NCI-H2081 (cell line): ENCODE data around the gene FLII.

ENCODE experiments used
- DNase-seq, 2 experiments: peaks; one replicate each; lab custom pipeline; 2025; lab: John Stamatoyannopoulos, UW

FLII gene

DNA sequence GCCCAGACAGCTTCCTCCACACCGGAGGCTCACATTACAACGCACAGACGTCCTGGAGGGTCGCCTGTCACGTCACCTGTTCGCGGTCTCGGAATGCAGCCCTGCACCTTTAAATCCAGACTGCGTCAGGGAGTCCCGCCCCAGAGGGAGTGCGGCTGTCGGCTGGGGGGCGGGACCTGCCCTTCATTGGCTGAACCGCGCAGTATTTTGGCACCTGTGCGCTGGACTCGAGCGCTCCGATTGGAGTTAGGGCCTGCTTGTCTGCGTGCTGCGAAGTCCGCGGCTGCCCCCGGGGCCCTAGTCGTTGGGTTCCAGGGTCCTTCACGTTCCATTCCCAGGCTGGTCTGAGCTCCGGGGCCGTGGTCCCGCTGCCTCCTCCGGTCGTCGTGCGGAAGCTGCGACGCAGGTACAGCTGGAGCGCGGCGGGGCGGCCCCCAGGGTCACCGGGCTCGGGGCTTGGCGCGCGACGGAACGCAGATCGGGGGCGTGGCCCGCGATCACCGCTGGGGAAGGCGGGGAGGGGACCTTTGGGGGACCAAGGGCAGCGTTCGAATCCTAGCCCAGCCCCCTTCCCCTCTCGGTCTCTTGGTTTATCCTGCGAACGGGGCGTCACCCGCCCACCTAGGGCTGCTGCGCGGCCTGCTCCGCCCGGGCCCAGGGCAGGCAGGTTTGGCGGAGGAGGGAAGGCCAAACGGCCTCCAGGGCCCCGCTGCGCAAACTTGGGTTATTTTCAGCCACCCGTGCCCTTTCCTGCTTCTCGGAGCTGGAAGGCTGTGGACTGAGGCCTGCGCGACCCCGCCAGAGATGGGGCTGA lies 2.0 kb upstream of the FLII start, which contains the start of gene MIEF2:
Gene MIEF2, plus strand, starts transcription at position 331 of the 814 bp plus-strand sequence. CDS start 2,059 bp downstream, outside the sequence.
- peak; percentile 86 to 91 for DNase-seq

DNA sequence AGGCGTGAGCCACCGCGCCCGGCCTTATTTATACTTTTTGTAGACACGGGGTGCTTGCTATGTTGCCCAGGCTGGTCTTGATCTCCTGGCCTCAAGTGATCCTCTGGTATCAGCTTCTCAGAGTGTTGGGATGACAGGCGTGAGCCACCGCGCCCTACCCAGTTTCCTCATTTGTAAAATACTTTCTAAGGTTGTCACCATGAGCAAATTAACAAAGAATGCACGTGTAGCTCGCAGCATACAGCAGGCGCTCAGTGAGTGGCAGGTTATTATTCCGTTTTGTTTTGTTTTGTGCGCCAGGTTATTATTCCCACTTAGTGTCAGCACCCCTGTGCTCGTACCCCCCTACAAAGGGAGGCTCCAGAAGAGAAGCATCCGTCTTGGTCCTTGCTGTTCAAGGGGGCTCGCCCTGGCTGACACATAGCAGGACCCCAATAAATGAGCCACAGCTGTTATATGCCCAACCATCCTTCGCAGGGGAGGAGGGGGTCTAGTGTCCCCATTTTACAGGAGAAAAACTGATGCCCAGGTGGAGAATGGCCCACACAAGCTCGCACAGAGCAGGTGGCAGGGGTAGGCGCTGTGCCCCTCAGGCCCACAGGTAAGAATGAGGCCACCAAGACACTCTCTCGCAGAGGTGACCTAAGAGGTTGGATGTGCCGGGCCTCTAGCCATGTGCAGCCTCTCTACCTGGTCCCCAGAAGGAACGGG lies 1.2 kb upstream of the FLII start:
- DNase-seq = no peak

- DNase-seq = peak in 1 of 2 experiments; percentile 5
Observed at GRCh38 chr17:18257982-18258355, 569 bp downstream of the FLII start.

- DNase-seq = no peak
Observed at GRCh38 chr17:18257268-18257981, 1.1 kb downstream of the FLII start.

DNA sequence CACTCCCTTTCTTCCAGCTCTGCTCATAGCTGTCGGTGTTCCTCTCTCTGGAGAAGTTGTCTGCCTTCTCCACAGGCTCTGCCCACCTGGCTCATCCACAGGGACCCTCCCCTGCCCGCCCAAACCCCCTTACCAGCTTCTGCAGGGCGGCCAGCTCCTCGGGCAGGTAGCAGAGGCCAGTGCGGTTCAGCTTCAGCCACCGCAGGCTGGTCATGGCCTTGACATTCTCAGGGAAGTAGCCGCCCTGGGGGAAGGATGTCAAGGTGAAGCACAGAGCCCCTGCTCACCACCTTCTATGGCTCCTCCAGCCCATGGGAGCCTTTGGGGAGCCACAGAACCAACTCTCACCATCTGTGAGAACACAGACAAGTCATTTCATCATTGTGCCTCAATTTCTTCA lies 1.8 kb downstream of the FLII start:
- no peak for DNase-seq

- no peak for DNase-seq
Observed at GRCh38 chr17:18256351-18256750, 2.2 kb downstream of the FLII start.

GRCh38 chr17:18254888-18255649 lies 3.5 kb downstream of the FLII start:
- no peak for DNase-seq

- DNase-seq = no peak
Observed at GRCh38 chr17:18253947-18254821, 4.4 kb downstream of the FLII start.

GRCh38 chr17:18253187-18253884 lies 5.2 kb downstream of the FLII start:
- no peak for DNase-seq

DNA sequence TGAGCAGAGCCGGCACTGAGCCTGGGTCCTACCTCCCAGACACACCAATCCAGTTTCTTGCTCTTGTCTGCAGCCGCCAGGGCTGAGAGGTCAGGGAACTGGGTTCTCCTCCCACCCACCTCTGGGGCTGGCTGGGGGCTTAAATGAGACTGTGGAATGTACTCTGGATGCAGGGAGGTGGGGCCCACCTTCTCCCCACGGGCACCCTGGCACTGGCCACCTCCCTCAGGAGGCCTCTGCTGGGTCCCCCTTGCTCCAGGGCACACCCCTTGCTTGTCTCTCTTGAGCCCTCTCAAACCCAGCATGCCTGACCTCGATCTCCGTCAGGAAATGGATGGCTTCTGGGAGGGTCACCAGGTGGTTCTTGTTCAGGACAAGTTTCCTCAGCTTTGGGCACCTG lies 6.4 kb downstream of the FLII start:
- no peak for DNase-seq

DNA sequence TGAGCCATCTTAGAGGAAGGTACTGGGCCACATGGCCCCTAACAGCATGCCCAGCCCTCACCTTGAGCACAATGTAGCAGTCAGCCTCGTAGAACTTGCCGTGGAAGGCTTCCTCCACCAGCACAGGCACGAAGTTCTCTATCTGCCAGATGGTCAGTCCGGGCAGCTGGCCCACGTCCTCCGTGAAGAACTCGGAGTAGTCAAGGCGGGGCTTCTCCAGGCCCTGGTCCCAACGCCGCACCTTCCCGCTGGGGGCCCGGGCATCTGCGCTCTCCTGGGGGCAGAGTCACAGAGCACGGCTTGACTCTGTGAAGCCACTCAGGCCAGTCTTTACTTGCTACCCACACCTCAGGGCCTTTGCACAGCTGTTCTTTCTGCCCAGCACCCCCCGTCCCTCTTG lies 7.3 kb downstream of the FLII start:
- DNase-seq = no peak

- no peak for DNase-seq
Observed at GRCh38 chr17:18250708-18251107, 7.8 kb downstream of the FLII start.

- peak; percentile 47 to 71 for DNase-seq
Observed at GRCh38 chr17:18250259-18250658, 8.3 kb downstream of the FLII start.

GRCh38 chr17:18248811-18249210 lies 9.7 kb downstream of the FLII start:
- no peak for DNase-seq

- DNase-seq = peak; percentile 47 to 67
Observed at GRCh38 chr17:18248300-18248731, 10.2 kb downstream of the FLII start.

DNA sequence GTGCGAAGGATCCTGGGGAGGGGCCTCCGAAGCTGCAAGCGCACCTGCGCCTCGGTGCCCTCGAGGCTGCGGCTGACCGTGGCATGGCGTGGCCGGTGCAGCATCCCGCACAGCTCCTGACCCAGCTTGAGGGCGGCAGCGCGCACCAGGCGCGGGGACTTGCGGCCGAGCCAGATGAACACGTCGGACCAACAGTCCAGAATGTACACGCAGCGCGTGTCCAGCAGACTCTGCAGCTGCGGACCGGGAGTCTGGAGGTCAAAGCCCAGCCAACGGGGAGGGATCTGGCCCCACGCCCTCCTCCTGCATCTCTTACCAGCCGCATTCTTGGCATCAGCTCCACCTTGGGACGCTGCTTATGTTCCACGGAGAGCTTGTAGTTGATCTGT lies 10.9 kb downstream of the FLII start:
- no peak for DNase-seq

GRCh38 chr17:18246880-18247612 lies 11.5 kb downstream of the FLII start:
- peak; percentile 65 to 80 for DNase-seq

GRCh38 chr17:18246109-18246725 lies 12.3 kb downstream of the FLII start:
- no peak for DNase-seq
